D721Med (cell line): ENCODE measurements around the gene ZNF569.

ENCODE experiments used
- DNase-seq: peaks from one replicate; pipeline ENCODE4 v3.0.0; 2011; ENCODE audit warnings: low spot score; ENCODE audit not compliant: insufficient read length
- FAIRE-seq: peaks from 2 replicates; lab custom pipeline; 2011; peaks lifted over from hg19 to GRCh38; lab: Jason Lieb, UNC
- TF ChIP-seq, protein P1 (sequence below): IDR thresholded peaks from 2 replicates; pipeline ENCODE4 v1.5.1; 2012; ENCODE audit warnings: mild to moderate bottlenecking, control low read depth; ENCODE audit not compliant: insufficient read depth; ENCODE audit errors: missing control alignments

Gene ZNF569

DNA sequence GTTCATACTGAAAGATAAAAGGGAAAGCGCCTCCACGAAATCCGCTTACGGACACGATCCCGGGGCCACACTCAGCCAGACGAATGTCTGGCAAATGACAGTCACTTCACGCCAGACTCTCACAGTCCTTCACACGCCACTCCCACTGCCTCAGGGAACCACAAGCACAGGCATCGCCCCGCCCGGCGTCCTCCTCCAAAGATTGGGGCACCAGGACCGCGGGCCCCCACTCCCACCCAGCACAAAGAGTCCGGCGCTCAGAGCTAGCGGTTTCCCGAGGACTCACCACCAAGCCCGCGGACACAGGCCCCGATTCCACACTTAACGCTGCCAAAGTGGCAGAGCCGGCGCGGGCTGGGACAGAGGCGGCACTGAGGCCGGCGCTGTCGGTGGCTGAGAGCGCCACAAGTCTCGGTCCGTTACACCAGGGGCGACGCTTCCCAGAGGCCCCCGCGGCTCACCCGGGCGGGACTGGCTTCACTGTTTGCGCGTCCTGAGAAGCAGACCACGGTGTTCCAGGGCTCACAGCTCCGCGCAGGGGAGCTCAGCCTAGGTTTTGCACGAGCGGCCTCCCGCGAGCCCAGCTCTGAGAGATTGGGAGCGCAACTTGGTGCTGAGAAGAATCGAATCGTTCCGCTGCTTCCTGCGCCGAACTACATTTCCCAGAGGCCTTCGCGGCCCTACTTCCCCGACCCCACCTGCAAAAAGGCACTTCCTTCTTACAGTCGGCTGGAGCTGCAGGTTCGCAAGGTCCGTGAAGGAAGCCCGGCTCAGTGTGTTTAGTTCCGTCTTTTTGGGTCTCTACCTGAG is at the start of gene ZNF569:
Gene ZNF569, minus strand, starts transcription at position 647 of the 810 bp plus-strand sequence. CDS start 22,523 bp downstream, outside the sequence.
- TF ChIP-seq, protein P1, sequence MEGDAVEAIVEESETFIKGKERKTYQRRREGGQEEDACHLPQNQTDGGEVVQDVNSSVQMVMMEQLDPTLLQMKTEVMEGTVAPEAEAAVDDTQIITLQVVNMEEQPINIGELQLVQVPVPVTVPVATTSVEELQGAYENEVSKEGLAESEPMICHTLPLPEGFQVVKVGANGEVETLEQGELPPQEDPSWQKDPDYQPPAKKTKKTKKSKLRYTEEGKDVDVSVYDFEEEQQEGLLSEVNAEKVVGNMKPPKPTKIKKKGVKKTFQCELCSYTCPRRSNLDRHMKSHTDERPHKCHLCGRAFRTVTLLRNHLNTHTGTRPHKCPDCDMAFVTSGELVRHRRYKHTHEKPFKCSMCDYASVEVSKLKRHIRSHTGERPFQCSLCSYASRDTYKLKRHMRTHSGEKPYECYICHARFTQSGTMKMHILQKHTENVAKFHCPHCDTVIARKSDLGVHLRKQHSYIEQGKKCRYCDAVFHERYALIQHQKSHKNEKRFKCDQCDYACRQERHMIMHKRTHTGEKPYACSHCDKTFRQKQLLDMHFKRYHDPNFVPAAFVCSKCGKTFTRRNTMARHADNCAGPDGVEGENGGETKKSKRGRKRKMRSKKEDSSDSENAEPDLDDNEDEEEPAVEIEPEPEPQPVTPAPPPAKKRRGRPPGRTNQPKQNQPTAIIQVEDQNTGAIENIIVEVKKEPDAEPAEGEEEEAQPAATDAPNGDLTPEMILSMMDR: no peak
- DNase-seq (peak; percentile 22), FAIRE-seq (no peak)

DNA sequence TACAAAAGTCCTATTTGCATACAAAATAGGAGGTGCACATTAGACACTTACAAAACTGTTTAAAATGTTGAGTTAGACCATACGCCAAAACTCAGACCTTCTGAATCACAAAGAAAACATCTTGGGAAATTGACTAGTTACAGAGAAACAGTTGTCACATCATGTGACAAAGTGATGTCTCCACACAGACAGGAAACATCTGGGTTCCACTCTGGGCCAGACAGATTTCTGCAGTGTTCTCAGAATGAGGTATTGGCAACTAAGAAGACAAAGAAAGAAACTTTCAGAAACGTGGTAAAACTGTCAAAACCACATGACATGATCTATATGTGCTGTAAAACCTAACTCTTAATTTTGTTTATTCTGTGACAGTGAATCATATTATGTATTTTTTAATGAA is 46.2 kb upstream of the ZNF569 start:
- FAIRE-seq (no peak), DNase-seq (no peak)
- TF ChIP-seq, protein P1: no peak

DNA sequence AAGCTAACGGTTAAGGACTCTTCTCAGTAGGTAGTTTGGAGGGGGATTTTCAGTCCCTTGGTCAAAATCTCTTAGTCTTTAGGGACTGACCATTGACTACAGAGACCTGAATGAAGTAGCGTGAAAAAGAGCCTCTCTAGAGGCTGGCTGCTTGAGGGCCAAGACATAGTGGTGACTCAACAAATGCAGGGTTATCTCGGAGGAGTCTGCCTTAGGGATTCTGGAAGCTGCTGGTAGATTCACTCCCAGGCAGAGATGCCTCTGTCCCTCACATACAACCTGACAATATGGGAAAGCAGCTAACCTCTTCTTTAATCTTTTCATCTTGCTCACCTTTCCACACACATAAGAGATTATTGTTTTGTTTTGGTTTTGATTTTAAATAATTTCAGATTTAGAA is 44.6 kb upstream of the ZNF569 start:
- TF ChIP-seq, protein P1: no peak
- DNase-seq (no peak), FAIRE-seq (no peak)

DNA sequence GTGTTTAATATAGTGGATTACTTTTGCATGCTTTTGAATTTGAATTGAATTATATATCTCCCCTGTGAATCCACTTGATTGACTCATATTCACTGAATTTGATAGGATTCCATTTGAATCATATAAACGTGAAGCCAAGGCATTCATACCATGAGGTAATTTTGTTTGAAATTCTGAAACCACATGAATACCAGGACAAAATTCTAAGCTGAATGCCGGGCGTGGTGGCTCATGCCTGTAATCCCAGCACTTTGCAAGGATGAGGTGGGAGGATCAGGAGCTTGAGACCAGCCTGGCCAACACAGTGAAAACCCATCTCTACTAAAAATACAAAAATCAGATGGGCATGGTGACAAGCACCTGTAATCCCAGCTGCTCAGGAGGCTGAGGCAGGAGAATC is 43.9 kb upstream of the ZNF569 start:
- no peak for FAIRE-seq
- TF ChIP-seq, protein P1: no peak
- no peak for DNase-seq

DNA sequence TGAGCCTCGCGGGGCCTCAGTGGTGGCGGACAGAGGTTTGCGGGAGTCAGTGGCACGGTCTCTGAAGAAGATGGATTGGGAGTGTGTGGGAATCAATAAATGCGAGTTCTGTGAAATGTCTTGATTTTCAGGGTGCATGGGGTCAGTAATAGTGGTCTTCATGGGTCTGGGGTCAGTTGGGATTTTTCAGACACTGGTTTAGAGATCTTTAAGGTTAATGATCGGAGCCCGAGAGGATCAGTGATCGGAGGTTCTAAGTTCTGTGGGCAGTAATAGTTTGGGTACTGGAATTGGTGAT is 39.9 kb upstream of the ZNF569 start:
- TF ChIP-seq, protein P1: no peak
- FAIRE-seq: no peak
- no peak for DNase-seq

DNA sequence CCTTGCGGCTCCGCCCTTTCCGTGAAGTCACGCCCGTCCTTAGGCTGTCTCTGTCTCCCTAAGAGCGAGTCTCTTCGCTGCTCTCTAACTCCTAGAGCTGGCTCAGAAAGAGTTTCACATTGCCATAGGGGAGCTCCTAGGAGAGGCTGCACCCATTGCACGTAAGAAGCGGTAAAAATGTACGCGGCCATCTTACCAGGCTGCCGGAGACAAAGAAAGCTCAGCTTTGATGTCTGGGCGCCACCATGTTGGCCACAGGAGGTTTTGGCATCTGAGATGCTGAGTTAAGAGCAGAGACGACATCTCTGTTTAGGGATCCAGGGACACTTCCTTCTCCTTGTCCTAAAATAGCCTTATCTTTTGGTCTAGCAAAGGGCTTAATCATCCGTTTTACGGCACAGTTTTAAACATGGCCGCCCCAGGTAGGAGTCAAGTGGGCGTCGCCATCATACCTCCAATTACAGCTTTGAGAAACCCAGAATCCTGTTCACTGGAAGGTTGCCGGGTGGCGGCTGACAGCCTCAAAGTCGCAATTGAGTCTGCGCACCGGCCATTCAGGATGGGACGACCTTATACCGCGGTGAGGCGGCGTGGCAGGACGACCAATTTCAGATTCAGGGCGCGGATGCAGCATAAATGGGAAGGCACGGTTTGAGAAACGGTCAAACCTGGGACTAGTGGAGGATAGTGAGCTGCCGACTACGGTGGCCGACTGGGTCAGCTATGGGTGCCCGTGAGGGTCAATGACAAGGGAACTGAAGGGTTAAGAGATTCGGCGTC is 39.3 kb upstream of the ZNF569 start, which contains the start of gene ZNF793:
Gene ZNF793, plus strand, starts transcription at position 553 of the 780 bp plus-strand sequence. CDS start 16,501 bp downstream, outside the sequence.
- DNase-seq (peak; percentile 39), FAIRE-seq (no peak)
- TF ChIP-seq, protein P1: no peak

DNA sequence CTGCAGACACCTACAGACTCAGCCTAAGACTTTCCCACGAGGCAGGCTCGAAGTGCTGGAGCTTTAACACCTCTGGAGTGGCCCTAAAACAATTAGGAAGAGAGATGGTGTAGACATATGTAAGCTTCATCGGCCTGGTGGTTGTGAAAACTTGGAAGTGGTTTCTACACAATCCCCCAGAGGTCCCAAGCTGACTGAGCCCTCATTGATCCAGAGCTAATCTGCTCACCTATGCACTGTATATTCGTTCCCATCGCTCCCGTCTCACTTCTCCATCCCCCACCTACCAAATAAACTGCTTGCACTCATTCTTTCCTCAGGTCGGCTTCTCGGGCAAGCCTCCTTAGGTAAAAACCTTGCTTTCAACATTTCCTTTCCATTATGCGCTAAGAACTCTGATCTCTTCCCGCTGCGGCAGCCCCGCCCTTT is 38.7 kb upstream of the ZNF569 start:
- FAIRE-seq (peak; percentile 35), DNase-seq (peak; percentile 43)
- TF ChIP-seq, protein P1: no peak
